Bone marrow (tissue), 2 donors: ENCODE results near the gene ADGRL1.

Source experiments
- DNase-seq, 2 donors: peaks; one replicate each; lab custom pipeline; 2025; lab: John Stamatoyannopoulos, UW

The ADGRL1 gene

GRCh38 chr19:14112051-14112808 is 93.7 kb downstream of the ADGRL1 start:
- no peak for DNase-seq

DNA sequence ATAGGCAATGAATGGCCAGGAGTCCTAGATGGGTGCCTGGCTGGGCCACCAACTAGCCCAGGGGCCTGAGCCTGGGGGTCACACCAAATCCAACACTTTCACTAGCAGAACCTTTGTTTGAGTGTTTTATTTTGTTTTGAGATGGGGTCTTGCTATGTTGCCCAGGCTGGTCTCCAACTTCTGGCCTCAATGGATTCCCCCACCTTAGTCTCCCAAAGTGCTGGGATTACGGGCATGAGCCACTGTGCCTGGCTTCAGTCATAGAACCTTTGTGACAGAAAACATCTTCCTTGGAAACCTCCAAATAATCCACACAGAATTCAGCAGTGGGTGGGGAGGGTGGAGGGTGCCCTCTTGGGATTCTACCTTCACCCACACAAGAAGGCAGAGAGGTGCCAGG is 94.5 kb downstream of the ADGRL1 start:
- no peak for DNase-seq

- no peak for DNase-seq
Observed at GRCh38 chr19:14110650-14111049, 95.3 kb downstream of the ADGRL1 start.

GRCh38 chr19:14107581-14108461 is 98.1 kb downstream of the ADGRL1 start:
- DNase-seq: no peak

- DNase-seq: no peak
Observed at GRCh38 chr19:14106840-14107239, 99.1 kb downstream of the ADGRL1 start.

DNA sequence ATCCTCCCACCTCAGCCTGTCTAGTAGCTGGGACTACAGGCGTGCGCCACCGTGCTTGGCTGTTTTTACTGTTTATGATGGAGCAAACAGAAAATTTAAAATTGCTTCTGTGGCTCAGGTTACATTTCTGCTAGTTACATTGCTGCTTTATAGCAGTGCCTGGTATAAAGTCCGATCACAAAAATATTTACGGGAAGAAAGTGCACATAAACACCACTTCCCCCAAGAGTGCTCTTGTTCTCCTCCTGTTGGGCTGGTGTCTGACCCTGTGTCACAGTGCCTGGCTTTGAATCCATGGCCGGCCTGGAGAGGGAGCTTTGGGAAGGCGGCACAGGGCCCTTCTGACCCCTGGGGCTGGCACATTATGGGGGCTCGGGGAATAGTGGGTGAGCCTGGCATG is 100.3 kb downstream of the ADGRL1 start:
- DNase-seq: no peak

DNA sequence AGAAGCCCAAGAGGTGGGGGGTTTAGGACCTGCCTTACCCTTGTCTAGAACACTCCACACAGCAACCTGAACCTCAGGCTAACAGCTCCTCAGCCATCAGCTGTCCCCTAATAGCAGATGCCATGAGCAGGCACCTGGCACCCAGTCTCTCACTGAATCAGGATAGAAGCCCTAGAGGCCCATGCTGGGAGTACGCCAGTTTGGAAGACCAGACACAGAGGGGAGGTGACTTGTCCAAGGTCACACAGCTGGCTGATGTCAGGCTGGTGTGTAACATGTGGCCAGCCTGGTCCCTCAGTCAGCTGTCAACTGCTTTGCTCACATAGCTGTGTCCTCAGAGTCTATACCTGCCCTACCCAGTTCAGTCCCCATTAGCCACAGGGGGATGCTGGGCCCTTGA is 102.7 kb downstream of the ADGRL1 start:
- no peak for DNase-seq

- DNase-seq: no peak
Observed at GRCh38 chr19:14102756-14103155, 103.2 kb downstream of the ADGRL1 start.

DNA sequence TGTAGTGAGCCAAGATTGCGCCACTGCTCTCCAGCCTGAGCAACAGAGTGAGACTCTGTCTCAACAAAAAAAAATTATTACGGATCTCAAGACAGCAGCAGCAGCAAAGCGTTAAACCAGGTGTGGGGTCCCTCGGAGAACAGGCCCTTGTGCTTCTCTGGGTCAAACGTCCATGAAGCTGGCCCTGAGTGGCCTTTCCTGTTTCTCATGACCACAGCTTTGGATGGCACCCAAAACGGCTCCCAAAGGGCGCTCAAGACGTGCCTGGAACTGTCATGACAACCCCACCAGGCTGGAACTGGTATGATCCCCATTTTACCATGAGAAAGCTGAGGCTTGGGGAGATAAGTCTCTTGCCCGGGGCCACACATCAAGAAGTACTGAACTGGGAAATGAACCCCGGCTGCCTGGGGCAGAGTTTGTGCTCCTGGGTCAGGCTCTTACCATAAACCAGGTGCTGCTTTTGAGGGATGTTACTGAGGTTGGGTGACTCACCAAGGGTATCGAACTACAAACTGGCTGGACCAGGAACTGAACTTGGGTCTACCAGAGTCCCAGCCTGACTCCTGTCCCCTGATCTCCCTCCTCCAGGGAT is 103.8 kb downstream of the ADGRL1 start:
- no peak for DNase-seq

DNA sequence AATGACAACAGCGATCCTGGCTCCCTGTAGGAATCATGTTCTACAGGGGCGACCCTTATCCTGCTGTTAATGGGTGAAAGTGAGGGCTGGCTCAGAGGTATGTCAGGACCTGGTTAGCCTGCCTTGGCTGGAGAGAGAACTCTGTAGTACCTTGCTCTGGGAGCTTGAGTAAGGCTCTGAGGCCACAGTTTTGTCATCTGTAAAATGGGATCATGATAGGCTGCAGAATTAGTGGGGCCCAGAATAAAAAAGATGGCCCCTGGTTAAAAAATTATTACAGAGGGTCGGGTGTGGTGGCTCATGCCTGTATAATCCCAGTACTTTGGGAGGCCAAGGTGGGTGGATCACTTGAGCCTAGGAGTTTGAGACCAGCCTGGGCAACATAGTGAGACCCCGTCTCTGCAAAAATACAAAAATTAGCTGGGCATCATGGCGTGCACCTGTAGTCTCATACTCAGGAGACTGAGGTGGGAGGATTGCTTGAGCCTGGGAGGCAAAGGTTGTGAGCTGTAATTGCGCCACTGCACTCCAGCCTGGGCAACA is 104.9 kb downstream of the ADGRL1 start:
- no peak for DNase-seq
